SU-DHL-6 (cell line): ENCODE measurements around the gene PTPN12.
"Not testable (repeated sequence)": the region's sequence is repeated elsewhere in the genome, so short reads cannot be mapped to it uniquely, and the experiment has no call there.

ENCODE experiments used
- H2AFZ ChIP-seq: fragments of 200-600 bp; sonication (generic); 2 replicates; pipeline ENCODE4 v1.6.1; 2014; ENCODE audit warnings: low read depth, mild to moderate bottlenecking, moderate library complexity, mixed read lengths, antibody characterized with exemption, low read length; ENCODE audit not compliant: severe bottlenecking
- H3F3A ChIP-seq: fragments of 200-600 bp; shearing (Covaris generic); 2 replicates; pipeline ENCODE4 v1.6.0; 2016; ENCODE audit warnings: antibody characterized with exemption, mild to moderate bottlenecking; ENCODE audit not compliant: insufficient read depth
- H3K27ac ChIP-seq: fragments of 200-600 bp; sonication (generic); 2 replicates; pipeline ENCODE4 v1.5.1; 2016; ENCODE audit warnings: low read depth, mild to moderate bottlenecking, low read length, moderate library complexity, mixed read lengths
- H3K27me3 ChIP-seq: fragments of 200-600 bp; sonication (generic), shearing (Covaris generic); 2 replicates; pipeline ENCODE4 v1.6.0; 2014; ENCODE audit warnings: mild to moderate bottlenecking, low read length
- H3K36me3 ChIP-seq: fragments of 200-600 bp; sonication (generic); 2 replicates; pipeline ENCODE4 v1.6.1; 2014; ENCODE audit warnings: mild to moderate bottlenecking, low read length, mixed read lengths
- H3K4me2 ChIP-seq: fragments of 300-600, 200-600 bp; shearing (Covaris generic), sonication (generic); 2 replicates; pipeline ENCODE4 v1.6.0; 2014; ENCODE audit warnings: low read length, low read depth, mild to moderate bottlenecking; ENCODE audit not compliant: poor library complexity, severe bottlenecking
- H3K4me3 ChIP-seq: fragments of 200-600 bp; sonication (generic); 2 replicates; pipeline ENCODE4 v1.5.1; 2014; ENCODE audit warnings: antibody characterized with exemption, low read length, mild to moderate bottlenecking, mixed read lengths; ENCODE audit not compliant: insufficient read depth, poor library complexity, severe bottlenecking
- H3K79me2 ChIP-seq: fragments of 200-600 bp; sonication (generic); 2 replicates; pipeline ENCODE4 v1.6.1; 2014; ENCODE audit warnings: mild to moderate bottlenecking, low read length, moderate library complexity; ENCODE audit not compliant: insufficient read depth
- H3K9ac ChIP-seq: fragments of 200-600 bp; sonication (generic); 2 replicates; pipeline ENCODE4 v1.7.0; 2014; ENCODE audit warnings: mild to moderate bottlenecking, low read length
- H3K9me2 ChIP-seq: fragments of 200-600 bp; sonication (generic); replicated peaks from 2 replicates; pipeline ENCODE4 v1.6.1; 2014; ENCODE audit warnings: low read length; ENCODE audit not compliant: insufficient read depth
- H3K9me3 ChIP-seq: fragments of 200-600 bp; sonication (generic); 2 replicates; pipeline ENCODE4 v1.6.1; 2014; ENCODE audit warnings: low read length, mixed read lengths; ENCODE audit not compliant: insufficient read depth
- H4K20me1 ChIP-seq: fragments of 200-600 bp; sonication (generic); 2 replicates; pipeline ENCODE4 v1.6.1; 2014; ENCODE audit warnings: low read depth, mild to moderate bottlenecking, antibody characterized with exemption, low read length, moderate library complexity, mixed read lengths
- CTCF ChIP-seq: fragments of 200-600 bp; sonication (generic); IDR thresholded peaks from one replicate; pipeline ENCODE4 v1.5.1; 2017; ENCODE audit warnings: antibody characterized with exemption, mild to moderate bottlenecking, low read length, moderate library complexity; ENCODE audit not compliant: insufficient read depth, poor library complexity, severe bottlenecking
- EZH2phosphoT487 ChIP-seq: fragments of 200-600 bp; sonication (generic), shearing (Covaris generic); conservative IDR thresholded peaks from 2 replicates; pipeline ENCODE4 v1.6.1; 2018; ENCODE audit warnings: mild to moderate bottlenecking, antibody characterized with exemption, low read length, moderate library complexity, mixed read lengths

PTPN12 gene

GRCh38 chr7:77649716-77650349, 112.7 kb downstream of the PTPN12 start:
- Histone ChIP-seq H3F3A (no peaks in the 10 kb centered on the region), H3K36me3 (no peaks in the 10 kb centered on the region), H3K79me2 (no peaks in the 10 kb centered on the region), H3K9ac (no peak overlapping the region), H4K20me1 (no peaks in the 10 kb centered on the region), H2AFZ (no peak overlapping the region), H3K4me3 (no peak overlapping the region), H3K27me3 (no peaks in the 10 kb centered on the region), H3K9me2 (no peaks in the 10 kb centered on the region), H3K27ac (no peak overlapping the region), H3K4me2 (no peak overlapping the region), H3K9me3 (no peaks in the 10 kb centered on the region)
- no peak for TF ChIP-seq CTCF
- no peak for TF ChIP-seq EZH2phosphoT487

GRCh38 chr7:77651575-77652162, 114.6 kb downstream of the PTPN12 start:
- no peaks in the 10 kb centered on the region for H3K79me2 ChIP-seq

GRCh38 chr7:77652826-77653225, 115.7 kb downstream of the PTPN12 start:
- not testable (repeated sequence) for H3K27ac ChIP-seq, H3K27me3 ChIP-seq, H3K9ac ChIP-seq, H3K36me3 ChIP-seq, H3F3A ChIP-seq, H3K4me2 ChIP-seq, H3K9me2 ChIP-seq, H3K9me3 ChIP-seq, H2AFZ ChIP-seq, H3K4me3 ChIP-seq, H4K20me1 ChIP-seq, H3K79me2 ChIP-seq

More at GRCh38 chr7:77651575-77652162, 114.6 kb downstream of the PTPN12 start:
- no peaks in the 10 kb centered on the region for H3F3A ChIP-seq
- no peaks in the 10 kb centered on the region for H3K9me3 ChIP-seq
- H3K4me3 ChIP-seq: no peak overlapping the region
- TF ChIP-seq EZH2phosphoT487 (no peak), CTCF (peak; percentile 90)
- no peaks in the 10 kb centered on the region for H3K36me3 ChIP-seq
- H3K27ac ChIP-seq: no peak overlapping the region
- H3K4me2 ChIP-seq: no peak overlapping the region
- no peak overlapping the region for H3K9ac ChIP-seq
- no peaks in the 10 kb centered on the region for H3K9me2 ChIP-seq
- no peaks in the 10 kb centered on the region for H3K27me3 ChIP-seq
- no peaks in the 10 kb centered on the region for H4K20me1 ChIP-seq
- H2AFZ ChIP-seq: no peak overlapping the region

- TF ChIP-seq CTCF: no peak
- no peak for TF ChIP-seq EZH2phosphoT487
- Histone ChIP-seq H2AFZ (no peak overlapping the region), H3K4me2 (no peak overlapping the region), H3K9me3 (no peaks in the 10 kb centered on the region), H3K27ac (no peak overlapping the region), H3K27me3 (no peaks in the 10 kb centered on the region), H3K9me2 (no peaks in the 10 kb centered on the region), H3K4me3 (no peak overlapping the region), H3K79me2 (no peaks in the 10 kb centered on the region), H3K36me3 (no peaks in the 10 kb centered on the region), H3F3A (no peaks in the 10 kb centered on the region), H3K9ac (no peak overlapping the region), H4K20me1 (no peaks in the 10 kb centered on the region)
Measured at GRCh38 chr7:77653572-77653971, 116.5 kb downstream of the PTPN12 start.
